GM18907 (cell line): ENCODE data around the gene LRRC4.

Source experiments
- ATAC-seq: cut with Tn5 transposase; IDR thresholded peaks from one replicate; pipeline ENCODE4 v1.9.1; 2021; ENCODE audit warnings: mild to moderate bottlenecking, moderate library complexity; ENCODE audit not compliant: unreplicated experiment

The LRRC4 gene

DNA sequence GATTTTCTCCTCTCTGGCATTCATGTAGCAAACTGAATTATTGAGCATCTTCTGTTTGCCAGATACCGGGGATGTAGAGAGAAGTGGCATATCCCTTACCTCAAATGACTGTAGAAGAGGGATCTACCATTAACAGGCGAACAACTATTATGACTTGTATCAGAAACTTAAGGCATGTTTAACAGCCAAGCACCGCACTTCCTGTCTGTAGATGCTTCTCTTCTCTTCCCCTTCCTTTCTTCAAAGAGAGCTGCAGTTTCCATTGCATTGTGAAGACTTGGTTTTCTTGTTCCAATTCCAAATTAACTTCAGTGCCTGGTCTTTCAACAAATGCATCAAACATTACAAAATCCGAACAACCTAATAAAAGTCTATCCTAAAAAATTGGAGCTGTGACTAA is 49.3 kb downstream of the LRRC4 start:
- ATAC-seq = no peak

GRCh38 chr7:127980901-127981300 is 50.3 kb downstream of the LRRC4 start:
- ATAC-seq = no peak

GRCh38 chr7:127979728-127980126 is 51.5 kb downstream of the LRRC4 start:
- no peak for ATAC-seq

GRCh38 chr7:127979113-127979727 is 52.0 kb downstream of the LRRC4 start:
- no peak for ATAC-seq

DNA sequence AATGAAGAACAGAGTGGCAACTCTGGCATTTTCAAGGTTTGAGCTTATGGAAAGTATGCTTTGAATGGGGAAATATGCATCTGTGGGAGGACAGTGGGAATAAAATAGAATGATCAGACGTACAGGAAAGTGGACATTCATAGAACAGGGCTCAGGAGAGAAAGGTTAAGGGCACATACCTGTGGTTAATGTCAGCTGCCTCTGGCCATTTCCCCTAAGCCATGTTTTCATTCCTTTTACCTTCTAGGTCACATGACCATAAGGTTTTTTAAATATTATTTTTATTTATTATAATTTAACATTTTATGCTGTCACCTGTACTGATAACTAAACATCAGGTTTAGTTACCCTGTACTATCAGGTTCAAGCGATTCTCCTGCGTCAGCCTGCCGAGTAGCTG is 52.8 kb downstream of the LRRC4 start:
- no peak for ATAC-seq
